Measurements from ENCODE around the gene OCIAD1.
"Not testable (repeated sequence)": the region's sequence is repeated elsewhere in the genome, so short reads cannot be mapped to it uniquely, and the experiment has no call there.

OCIAD1 gene

DNA sequence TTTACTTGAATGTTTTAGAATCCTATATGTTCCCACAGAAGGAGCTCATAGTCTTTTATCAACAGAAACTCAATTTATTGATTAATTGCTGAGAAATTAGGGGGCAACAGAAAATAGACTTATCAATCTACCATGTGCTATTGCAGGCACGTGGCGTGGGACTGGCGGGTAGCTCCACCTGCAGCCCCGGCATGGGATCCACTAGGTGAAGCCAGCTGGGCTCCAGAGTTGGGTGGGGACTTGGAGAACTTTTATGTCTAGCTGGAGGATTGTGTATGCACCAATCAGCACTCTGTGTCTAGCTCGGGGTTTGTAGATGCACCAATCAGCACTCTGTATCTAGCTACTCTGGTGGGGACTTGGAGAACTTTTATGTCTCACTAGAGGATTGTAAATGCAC lies 3.3 kb upstream of the OCIAD1 start:
- TF ChIP-seq ZFX (IDR thresholded peaks at IDR 0.05; ENCODE audit: borderline replicate concordance): no peak
- TF ChIP-seq, protein P1, sequence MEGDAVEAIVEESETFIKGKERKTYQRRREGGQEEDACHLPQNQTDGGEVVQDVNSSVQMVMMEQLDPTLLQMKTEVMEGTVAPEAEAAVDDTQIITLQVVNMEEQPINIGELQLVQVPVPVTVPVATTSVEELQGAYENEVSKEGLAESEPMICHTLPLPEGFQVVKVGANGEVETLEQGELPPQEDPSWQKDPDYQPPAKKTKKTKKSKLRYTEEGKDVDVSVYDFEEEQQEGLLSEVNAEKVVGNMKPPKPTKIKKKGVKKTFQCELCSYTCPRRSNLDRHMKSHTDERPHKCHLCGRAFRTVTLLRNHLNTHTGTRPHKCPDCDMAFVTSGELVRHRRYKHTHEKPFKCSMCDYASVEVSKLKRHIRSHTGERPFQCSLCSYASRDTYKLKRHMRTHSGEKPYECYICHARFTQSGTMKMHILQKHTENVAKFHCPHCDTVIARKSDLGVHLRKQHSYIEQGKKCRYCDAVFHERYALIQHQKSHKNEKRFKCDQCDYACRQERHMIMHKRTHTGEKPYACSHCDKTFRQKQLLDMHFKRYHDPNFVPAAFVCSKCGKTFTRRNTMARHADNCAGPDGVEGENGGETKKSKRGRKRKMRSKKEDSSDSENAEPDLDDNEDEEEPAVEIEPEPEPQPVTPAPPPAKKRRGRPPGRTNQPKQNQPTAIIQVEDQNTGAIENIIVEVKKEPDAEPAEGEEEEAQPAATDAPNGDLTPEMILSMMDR (IDR thresholded peaks at IDR 0.05): no peak
- H3K27ac ChIP-seq: no peak overlapping the region

DNA sequence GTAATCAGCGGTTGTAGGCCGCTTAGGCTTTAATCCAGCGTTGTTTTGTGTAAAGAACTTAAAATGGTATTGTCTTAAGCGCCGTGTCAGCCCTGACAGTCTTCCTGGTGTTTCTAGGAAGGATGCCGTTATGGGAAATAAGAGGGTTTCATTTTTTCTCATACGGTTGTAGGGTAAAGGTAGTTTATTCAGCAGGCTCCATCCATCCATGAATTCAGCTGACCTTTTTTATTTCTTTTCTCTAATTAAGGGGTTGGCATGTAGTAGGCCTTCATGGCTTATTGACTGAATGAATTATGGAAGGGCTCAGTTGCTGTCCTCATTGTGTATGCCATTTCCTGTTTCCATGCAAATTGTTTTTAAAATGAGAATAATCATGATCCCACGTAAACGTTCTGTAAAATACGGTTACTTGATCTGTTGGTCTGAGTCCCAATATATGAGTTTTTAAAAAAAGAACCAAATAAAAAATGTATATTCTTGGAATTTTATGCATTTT lies 693 bp downstream of the OCIAD1 start:
- H3K27ac ChIP-seq: peak overlapping the region; percentile 90
- TF ChIP-seq ZFX (IDR thresholded peaks at IDR 0.05; ENCODE audit: borderline replicate concordance): no peak
- TF ChIP-seq, protein P1 (IDR thresholded peaks at IDR 0.05): no peak

DNA sequence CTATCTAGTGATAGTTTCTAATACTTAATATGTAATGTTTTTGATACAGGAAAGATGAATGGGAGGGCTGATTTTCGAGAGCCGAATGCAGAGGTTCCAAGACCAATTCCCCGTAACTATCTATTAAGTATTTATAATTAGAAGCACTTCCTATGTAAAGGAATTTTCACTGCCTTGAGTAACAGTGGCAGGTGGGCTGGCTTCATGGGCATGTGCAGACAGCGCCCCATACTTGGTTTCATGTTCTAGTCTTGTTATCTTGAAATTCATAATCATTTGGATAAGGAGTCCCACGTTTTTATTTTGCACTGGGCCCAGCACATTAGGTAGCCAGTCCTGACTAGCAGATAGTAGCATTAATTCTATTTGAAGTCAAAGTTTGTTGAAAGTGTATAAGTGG lies 1.7 kb downstream of the OCIAD1 start:
- no peak overlapping the region for H3K27ac ChIP-seq

DNA sequence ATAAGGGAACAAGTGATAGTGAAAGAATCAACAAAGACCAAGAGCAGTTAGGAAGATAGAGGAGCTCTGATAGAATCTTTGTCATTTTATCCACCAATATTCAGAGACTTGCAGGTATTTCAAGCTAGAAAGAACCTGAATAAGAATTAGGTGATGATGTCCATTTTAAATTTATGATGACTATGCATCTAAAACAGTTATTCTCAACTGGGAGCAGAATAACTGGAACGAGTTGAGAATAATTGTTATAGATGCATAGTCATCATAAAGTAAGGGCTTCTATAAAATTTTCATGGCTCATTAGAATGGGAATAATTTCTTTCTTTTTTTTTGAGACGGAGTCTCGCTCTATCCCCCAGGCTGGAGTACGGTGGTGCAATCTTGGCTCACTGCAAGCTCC lies 5.8 kb downstream of the OCIAD1 start:
- no peak overlapping the region for H3K27ac ChIP-seq
- TF ChIP-seq, protein P1 (IDR thresholded peaks at IDR 0.05): no peak
- no peak for TF ChIP-seq ZFX (IDR thresholded peaks at IDR 0.05; ENCODE audit: borderline replicate concordance)

More for the DNA sequence above, 1.7 kb downstream of the OCIAD1 start:
- TF ChIP-seq, protein P1 (IDR thresholded peaks at IDR 0.05): no peak
- TF ChIP-seq ZFX (IDR thresholded peaks at IDR 0.05; ENCODE audit: borderline replicate concordance): no peak

DNA sequence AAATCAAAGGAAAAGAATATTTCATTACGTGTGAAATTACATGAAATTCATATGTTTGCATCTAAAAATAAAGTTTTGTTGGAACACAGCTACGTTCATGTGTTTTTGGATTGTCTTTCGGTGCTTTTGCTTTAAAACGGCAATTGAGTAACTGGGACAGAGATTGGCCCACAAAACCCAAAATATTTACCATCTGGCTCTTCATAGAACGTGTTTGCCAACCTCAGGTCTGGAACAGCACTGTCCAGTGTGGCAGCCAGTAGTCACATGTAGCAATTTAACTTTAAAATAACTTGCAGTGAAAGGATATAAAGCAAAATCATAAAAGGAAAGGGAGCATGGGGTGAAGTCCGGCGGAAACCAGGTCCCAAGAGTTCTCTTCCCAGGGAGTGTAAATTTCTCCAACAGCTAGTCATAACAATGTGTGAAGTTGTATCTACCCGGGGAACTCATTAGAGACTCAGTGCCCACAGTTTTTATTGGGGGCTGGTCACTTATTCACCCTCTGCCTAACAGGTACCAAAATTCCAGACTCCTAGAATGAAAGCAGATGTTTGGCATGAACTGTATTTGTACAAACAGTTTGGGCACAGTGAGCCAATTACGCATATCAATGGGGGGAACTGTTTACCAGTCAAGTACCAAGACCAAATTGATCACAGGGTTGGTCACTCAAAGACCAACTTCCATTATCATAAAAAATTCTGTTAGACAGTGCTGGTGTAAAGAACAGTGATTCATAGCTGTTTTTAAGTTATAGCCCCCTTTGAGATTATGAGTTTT lies 10.3 kb downstream of the OCIAD1 start:
- TF ChIP-seq, protein P1 (IDR thresholded peaks at IDR 0.05): no peak
- TF ChIP-seq ZFX (IDR thresholded peaks at IDR 0.05; ENCODE audit: borderline replicate concordance): no peak
- H3K27ac ChIP-seq: no peak overlapping the region

DNA sequence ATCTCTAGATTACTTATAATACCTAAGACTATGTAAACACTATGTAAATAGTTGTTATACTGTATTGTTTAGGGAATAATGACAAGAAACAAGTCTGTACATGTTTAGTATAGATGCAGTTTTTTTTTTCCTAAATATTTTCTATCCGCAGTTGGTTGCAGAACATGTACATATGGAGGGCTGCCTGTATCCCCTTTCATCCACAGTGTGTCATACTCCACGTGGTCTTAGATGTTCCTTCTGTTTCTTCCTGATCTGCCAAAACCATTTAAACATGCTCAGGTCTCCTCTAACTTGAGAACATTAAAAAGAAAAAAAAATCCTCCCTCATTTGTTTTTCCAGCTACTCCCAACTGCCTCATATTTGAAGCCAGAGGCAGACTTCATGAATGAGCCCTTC lies 14.0 kb downstream of the OCIAD1 start:
- H3K27ac ChIP-seq: no peak overlapping the region
- TF ChIP-seq, protein P1 (IDR thresholded peaks at IDR 0.05): no peak
- no peak for TF ChIP-seq ZFX (IDR thresholded peaks at IDR 0.05; ENCODE audit: borderline replicate concordance)

DNA sequence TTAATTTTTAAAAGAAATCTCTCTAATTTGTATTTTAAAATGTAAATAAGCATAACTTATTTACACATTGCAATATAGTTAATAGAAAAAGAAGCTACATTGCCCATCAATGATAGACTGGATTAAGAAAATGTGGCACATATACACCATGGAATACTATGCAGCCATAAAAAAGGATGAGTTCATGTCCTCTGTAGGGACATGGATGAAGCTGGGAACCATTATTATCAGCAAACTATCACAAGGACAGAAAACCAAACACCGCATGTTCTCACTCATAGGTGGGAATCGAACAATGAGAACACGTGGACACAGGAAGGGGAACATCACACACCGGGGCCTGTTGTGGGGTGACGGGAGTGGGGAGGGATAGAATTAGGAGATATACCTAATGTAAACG lies 17.9 kb downstream of the OCIAD1 start:
- not testable (repeated sequence) for H3K27ac ChIP-seq

All from 22Rv1 (cell line).